Large intestine (tissue), 3 donors: ENCODE results near the gene MTM1. TPM values are rescaled to one million over a fixed set of nuclear protein-coding genes. Genes with fewer than 3 reads are reported as not detected.

Experiments
- DNase-seq, 2 donors: peaks; one replicate each; pipeline versions ENCODE4 v3.0.0 to v3.0.0-alpha.2; 2013
- H3K27ac ChIP-seq: one replicate; pipeline ENCODE4 v1.5.1; 2013; ENCODE audit warnings: low read length
- H3K27me3 ChIP-seq: 2 replicates; pipeline ENCODE4 v1.6.1; 2013; ENCODE audit warnings: low read length; ENCODE audit not compliant: control insufficient read depth, insufficient read depth
- H3K36me3 ChIP-seq: 2 replicates; pipeline ENCODE4 v1.6.1; 2013; ENCODE audit warnings: low read length; ENCODE audit not compliant: control insufficient read depth, insufficient read depth
- H3K4me1 ChIP-seq: one replicate; pipeline ENCODE4 v1.6.1; 2013; ENCODE audit warnings: low read length; ENCODE audit not compliant: control insufficient read depth, insufficient read depth
- H3K4me3 ChIP-seq: one replicate; pipeline ENCODE4 v1.5.1; 2013; ENCODE audit warnings: low read length
- H3K9me3 ChIP-seq: one replicate; pipeline ENCODE4 v1.6.1; 2013; ENCODE audit warnings: mild to moderate bottlenecking, low read depth, low read length, moderate library complexity; ENCODE audit not compliant: control insufficient read depth
- WGBS: methylation state at CpG from one replicate; pipeline ENCODE4 v1.1.5; 2013; ENCODE audit warnings: low lambda C conversion rate; ENCODE audit not compliant: insufficient coverage; 5-methylcytosine and 5-hydroxymethylcytosine counted together
- polyA plus RNA-seq: library from polyadenylated mRNA; unstranded; fragments of 120-200 nt; gene quantifications from one replicate; pipeline ENCODE4 v1.2.1, GENCODE V29; 2013

Gene MTM1
- polyA plus RNA-seq, 1 donor = 16.1 TPM

GRCh38 chrX:150602296-150602695 is 33.9 kb downstream of the MTM1 start:
- Histone ChIP-seq H3K27me3 (no peaks in the 10 kb centered on the region), H3K4me1 (no peaks in the 10 kb centered on the region), H3K36me3 (peaks cover 16% of the 10 kb centered on the region), H3K27ac (no peak overlapping the region), H3K9me3 (no peaks in the 10 kb centered on the region), H3K4me3 (no peak overlapping the region)
- no peak for DNase-seq

GRCh38 chrX:150602743-150603142 is 34.3 kb downstream of the MTM1 start:
- DNase-seq = no peak
- Histone ChIP-seq H3K36me3 (peaks cover 16% of the 10 kb centered on the region), H3K27me3 (no peaks in the 10 kb centered on the region), H3K9me3 (no peaks in the 10 kb centered on the region), H3K27ac (no peak overlapping the region), H3K4me3 (no peak overlapping the region), H3K4me1 (no peaks in the 10 kb centered on the region)
- no CpG with 5 or more reads among the region's 3 CpGs for WGBS

- no peak for DNase-seq
- Histone ChIP-seq H3K36me3 (peaks cover 14% of the 10 kb centered on the region), H3K9me3 (no peaks in the 10 kb centered on the region), H3K27ac (no peak overlapping the region), H3K27me3 (no peaks in the 10 kb centered on the region), H3K4me3 (no peak overlapping the region), H3K4me1 (no peaks in the 10 kb centered on the region)
- WGBS = no CpG with 5 or more reads among the region's 2 CpGs
These were observed 37.2 kb downstream of the MTM1 start for GRCh38 chrX:150605603-150606002.

- H3K27me3 ChIP-seq = no peaks in the 10 kb centered on the region
- no CpG with 5 or more reads among the region's 5 CpGs for WGBS
- no peak overlapping the region for H3K4me3 ChIP-seq
- peaks cover 7% of the 10 kb centered on the region for H3K36me3 ChIP-seq
- H3K4me1 ChIP-seq = no peaks in the 10 kb centered on the region
- no peaks in the 10 kb centered on the region for H3K9me3 ChIP-seq
- no peak overlapping the region for H3K27ac ChIP-seq
- DNase-seq = no peak
These were observed 38.8 kb downstream of the MTM1 start for GRCh38 chrX:150607201-150607600.

GRCh38 chrX:150610043-150610442 is 41.6 kb downstream of the MTM1 start:
- Histone ChIP-seq H3K27ac (no peak overlapping the region), H3K27me3 (no peaks in the 10 kb centered on the region), H3K9me3 (no peaks in the 10 kb centered on the region), H3K4me3 (no peak overlapping the region), H3K4me1 (no peaks in the 10 kb centered on the region), H3K36me3 (peaks cover 5% of the 10 kb centered on the region)
- DNase-seq = no peak

GRCh38 chrX:150610446-150610845 is 42.0 kb downstream of the MTM1 start:
- no CpG with 5 or more reads among the region's 2 CpGs for WGBS
- no peak overlapping the region for H3K27ac ChIP-seq
- peaks cover 7% of the 10 kb centered on the region for H3K36me3 ChIP-seq
- DNase-seq = no peak
- H3K27me3 ChIP-seq = no peaks in the 10 kb centered on the region
- no peaks in the 10 kb centered on the region for H3K4me1 ChIP-seq
- H3K4me3 ChIP-seq = no peak overlapping the region
- no peaks in the 10 kb centered on the region for H3K9me3 ChIP-seq

GRCh38 chrX:150615356-150615755 is 46.9 kb downstream of the MTM1 start:
- Histone ChIP-seq H3K4me1 (no peaks in the 10 kb centered on the region), H3K9me3 (no peaks in the 10 kb centered on the region), H3K4me3 (no peak overlapping the region), H3K36me3 (peaks cover 23% of the 10 kb centered on the region), H3K27me3 (no peaks in the 10 kb centered on the region), H3K27ac (no peak overlapping the region)
- WGBS = no CpG with 5 or more reads among the region's 4 CpGs
- no peak for DNase-seq

GRCh38 chrX:150616179-150616862 is 47.9 kb downstream of the MTM1 start:
- Histone ChIP-seq H3K27me3 (no peaks in the 10 kb centered on the region), H3K36me3 (peaks cover 27% of the 10 kb centered on the region)
- WGBS = no CpG with 5 or more reads among the region's 7 CpGs

GRCh38 chrX:150616863-150617198 is 48.4 kb downstream of the MTM1 start:
- WGBS = no CpG with 5 or more reads among the region's 2 CpGs
- no peak for DNase-seq

More at GRCh38 chrX:150616179-150616862, 47.9 kb downstream of the MTM1 start:
- no peak for DNase-seq
- H3K4me1 ChIP-seq = no peaks in the 10 kb centered on the region
- no peak overlapping the region for H3K27ac ChIP-seq
- no peak overlapping the region for H3K4me3 ChIP-seq
- H3K9me3 ChIP-seq = no peaks in the 10 kb centered on the region

GRCh38 chrX:150621652-150622051 is 53.2 kb downstream of the MTM1 start:
- H3K36me3 ChIP-seq = peaks cover 27% of the 10 kb centered on the region
- H3K9me3 ChIP-seq = no peaks in the 10 kb centered on the region
- no peak overlapping the region for H3K4me3 ChIP-seq
- WGBS = no CpG with 5 or more reads among the region's 2 CpGs
- DNase-seq = no peak
- no peak overlapping the region for H3K27ac ChIP-seq
- no peaks in the 10 kb centered on the region for H3K4me1 ChIP-seq
- H3K27me3 ChIP-seq = no peaks in the 10 kb centered on the region

More at GRCh38 chrX:150616863-150617198, 48.4 kb downstream of the MTM1 start:
- Histone ChIP-seq H3K36me3 (peaks cover 32% of the 10 kb centered on the region), H3K4me3 (no peak overlapping the region), H3K27ac (no peak overlapping the region), H3K4me1 (no peaks in the 10 kb centered on the region), H3K9me3 (no peaks in the 10 kb centered on the region), H3K27me3 (no peaks in the 10 kb centered on the region)

- Histone ChIP-seq H3K4me3 (no peak overlapping the region), H3K27ac (no peak overlapping the region)
These were observed 55.2 kb downstream of the MTM1 start for GRCh38 chrX:150623583-150623982.

More at GRCh38 chrX:150623583-150623982, 55.2 kb downstream of the MTM1 start:
- no peaks in the 10 kb centered on the region for H3K4me1 ChIP-seq
- no peak for DNase-seq
- no peaks in the 10 kb centered on the region for H3K27me3 ChIP-seq
- peaks cover 26% of the 10 kb centered on the region for H3K36me3 ChIP-seq
- no peaks in the 10 kb centered on the region for H3K9me3 ChIP-seq
